HFFc6 (cell line): ENCODE results near the gene SMAD3. TPM values are rescaled to one million over a fixed set of nuclear protein-coding genes. Genes with fewer than 3 reads are reported as not detected.

Source experiments
- DNase-seq: peaks from one replicate; pipeline ENCODE4 v3.0.0-alpha.2; 2018
- H3K27ac Mint-ChIP-seq: 2 replicates; pipeline ENCODE4 v1.8.0; 2020; ENCODE audit warnings: mild to moderate bottlenecking, mixed read lengths
- H3K27me3 Mint-ChIP-seq: 2 replicates; pipeline ENCODE4 v1.8.0; 2021; ENCODE audit warnings: mild to moderate bottlenecking, moderate library complexity, mixed read lengths; ENCODE audit not compliant: insufficient read depth
- H3K36me3 Mint-ChIP-seq: 2 replicates; pipeline ENCODE4 v1.8.0; 2021; ENCODE audit warnings: low read depth, mixed read lengths
- H3K4me1 Mint-ChIP-seq: 2 replicates; pipeline ENCODE4 v1.8.0; 2020; ENCODE audit warnings: low read depth, mixed read lengths
- H3K4me3 Mint-ChIP-seq: 2 replicates; pipeline ENCODE4 v1.8.0; 2020; ENCODE audit warnings: mild to moderate bottlenecking, moderate library complexity, mixed read lengths
- H3K9me3 Mint-ChIP-seq: 2 replicates; pipeline ENCODE4 v1.8.0; 2020; ENCODE audit warnings: mild to moderate bottlenecking, mixed read lengths
- CTCF ChIP-seq: fragments of 200-600 bp; sonication (generic); IDR thresholded peaks from 2 replicates; pipeline ENCODE4 v1.5.0; 2021; ENCODE audit warnings: antibody characterized with exemption, mild to moderate bottlenecking
- total RNA-seq, 6 experiments: library from RNA; stranded (reverse); fragmentation: NEBNext Ultra II Directional; extraction: Animal tissue kit (Norgen Biotek cat#: 25700); gene quantifications; 2 replicates in 1 of 6; 3 replicates in 5 of 6; pipeline ENCODE4 v1.2.3, GENCODE V29; 2021

The SMAD3 gene
- total RNA-seq, 6 experiments from 2014 or later, result 54.3 to 132 (median 118) TPM

- no peak overlapping the region for H3K4me3 Mint-ChIP-seq
- no peak for TF ChIP-seq CTCF
- no peak for DNase-seq
Measured at GRCh38 chr15:67228286-67228685, 162.9 kb downstream of the SMAD3 start.

DNA sequence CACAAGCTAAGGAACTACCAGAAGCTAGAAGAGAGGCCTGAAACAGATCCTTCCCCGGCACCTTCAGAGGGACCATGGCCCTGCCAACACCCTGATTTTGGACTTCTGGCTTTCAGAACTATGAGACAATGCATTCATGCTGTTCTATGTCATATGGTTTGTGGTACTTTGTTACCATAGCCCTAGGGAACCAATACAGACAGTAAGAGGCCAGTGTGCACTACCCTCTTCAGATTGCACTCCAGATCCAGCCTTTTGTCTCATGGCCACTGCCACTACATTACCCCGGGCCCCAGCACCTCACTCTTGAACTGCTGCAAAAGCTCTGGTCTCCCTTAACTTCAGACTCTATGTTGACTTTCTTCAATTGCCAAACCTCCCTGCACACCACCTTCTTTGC, 165.1 kb downstream of the SMAD3 start:
- Mint-ChIP-seq H3K4me1 (peaks cover 31% of the 10 kb centered on the region), H3K4me3 (no peak overlapping the region), H3K27ac (peak overlapping the region; percentile 3; the same call in 1 of the 2 replicates), H3K9me3 (no peaks in the 10 kb centered on the region), H3K27me3 (no peaks in the 10 kb centered on the region), H3K36me3 (peaks cover 64% of the 10 kb centered on the region)
- no peak for TF ChIP-seq CTCF
- no peak for DNase-seq

More at GRCh38 chr15:67228286-67228685, 162.9 kb downstream of the SMAD3 start:
- peaks cover 54% of the 10 kb centered on the region for H3K36me3 Mint-ChIP-seq
- H3K27me3 Mint-ChIP-seq, result no peaks in the 10 kb centered on the region
- no peaks in the 10 kb centered on the region for H3K9me3 Mint-ChIP-seq
- H3K27ac Mint-ChIP-seq, result no peak overlapping the region
- peaks cover 40% of the 10 kb centered on the region for H3K4me1 Mint-ChIP-seq

DNA sequence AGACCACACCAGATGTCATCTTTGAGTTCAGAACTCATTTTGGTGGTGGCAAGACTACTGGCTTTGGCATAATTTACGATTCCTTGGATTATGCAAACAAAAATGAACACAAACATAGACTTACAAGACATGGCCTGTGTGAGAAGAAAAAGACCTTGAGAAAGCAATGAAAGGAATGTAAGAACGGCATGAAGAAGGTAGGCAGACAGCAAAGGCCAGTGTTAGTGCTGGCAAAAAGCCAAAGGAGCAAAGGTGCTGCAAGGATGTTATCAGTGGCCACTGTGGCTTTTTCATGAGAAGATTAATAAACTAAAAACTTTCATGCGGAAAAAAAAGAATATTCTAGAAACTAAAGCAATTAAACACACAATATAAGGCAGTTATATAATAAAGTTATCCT, 167.2 kb downstream of the SMAD3 start:
- no peaks in the 10 kb centered on the region for H3K9me3 Mint-ChIP-seq
- peaks cover 61% of the 10 kb centered on the region for H3K36me3 Mint-ChIP-seq
- no peak for DNase-seq
- TF ChIP-seq CTCF, result no peak
- H3K27me3 Mint-ChIP-seq, result no peaks in the 10 kb centered on the region
- H3K27ac Mint-ChIP-seq, result no peak overlapping the region; the same call in 1 of the 2 replicates
- H3K4me3 Mint-ChIP-seq, result no peak overlapping the region
- peaks cover 18% of the 10 kb centered on the region for H3K4me1 Mint-ChIP-seq

DNA sequence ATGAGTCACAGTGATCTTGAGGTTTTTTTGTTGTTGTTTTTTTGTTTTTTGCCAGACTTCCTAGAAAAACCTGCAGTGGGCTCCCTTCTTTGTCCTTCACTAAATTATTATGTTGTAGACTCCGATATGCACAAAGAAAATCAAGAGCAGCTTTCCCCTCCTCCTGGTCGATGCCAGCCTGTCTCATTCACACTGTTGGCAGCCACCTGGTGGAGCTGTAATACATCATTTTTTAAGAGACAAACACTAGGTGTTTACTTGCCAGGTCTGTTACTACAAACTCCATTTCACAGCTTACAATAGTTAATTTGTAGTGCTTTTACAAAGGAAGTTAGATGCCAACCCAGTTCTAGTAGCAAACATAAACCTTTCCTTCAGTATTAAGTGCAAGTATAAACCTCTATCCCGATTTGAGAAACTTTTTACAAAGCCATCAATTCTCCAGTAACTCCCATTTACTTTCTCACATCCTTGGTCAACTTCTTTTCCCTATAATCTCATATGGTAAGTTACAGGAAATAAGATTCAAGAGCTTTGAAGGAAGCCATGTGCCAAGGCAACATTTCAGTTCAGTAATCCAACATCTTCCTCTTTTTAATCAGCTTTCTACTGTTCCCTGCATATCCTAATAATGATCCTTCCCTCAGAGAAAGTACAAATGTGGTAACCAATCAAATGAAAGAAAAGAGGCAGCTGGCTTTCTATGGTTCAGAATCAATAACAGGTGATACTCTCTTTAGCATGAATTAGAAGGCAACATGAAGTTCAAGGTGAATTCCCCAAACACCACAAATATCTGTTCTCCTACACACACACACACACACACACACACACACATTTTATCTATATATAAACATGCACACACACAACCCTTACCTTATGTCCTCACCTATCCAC, 175.1 kb downstream of the SMAD3 start:
- no peak overlapping the region for H3K27ac Mint-ChIP-seq
- peaks cover 45% of the 10 kb centered on the region for H3K4me1 Mint-ChIP-seq
- TF ChIP-seq CTCF, result peak; percentile 46
- H3K27me3 Mint-ChIP-seq, result no peaks in the 10 kb centered on the region
- no peaks in the 10 kb centered on the region for H3K9me3 Mint-ChIP-seq
- no peak overlapping the region for H3K4me3 Mint-ChIP-seq
- no peak for DNase-seq
- peaks cover 14% of the 10 kb centered on the region for H3K36me3 Mint-ChIP-seq

- DNase-seq, result no peak
- Mint-ChIP-seq H3K4me1 (peaks cover 48% of the 10 kb centered on the region), H3K36me3 (peaks cover 16% of the 10 kb centered on the region), H3K9me3 (no peaks in the 10 kb centered on the region), H3K4me3 (no peak overlapping the region), H3K27ac (no peak overlapping the region), H3K27me3 (no peaks in the 10 kb centered on the region)
- TF ChIP-seq CTCF, result no peak
Measured at GRCh38 chr15:67241132-67241855, 175.9 kb downstream of the SMAD3 start.
